HG03354 (cell line): ENCODE data around the gene ACBD7.

Experiments
- ATAC-seq: cut with Tn5 transposase; IDR thresholded peaks from one replicate; pipeline ENCODE4 v1.9.1; 2021; ENCODE audit warnings: mild to moderate bottlenecking; ENCODE audit not compliant: unreplicated experiment, poor library complexity, severe bottlenecking

ACBD7 gene

GRCh38 chr10:15096661-15097010 lies 8.1 kb upstream of the ACBD7 start:
- ATAC-seq: peak; percentile 18

- no peak for ATAC-seq
Observed at GRCh38 chr10:15092855-15093408, 4.4 kb upstream of the ACBD7 start.

- no peak for ATAC-seq
Observed at GRCh38 chr10:15091418-15091817, 2.8 kb upstream of the ACBD7 start.

GRCh38 chr10:15084502-15084922 lies 4.1 kb downstream of the ACBD7 start:
- no peak for ATAC-seq

GRCh38 chr10:15083674-15084501 lies 4.7 kb downstream of the ACBD7 start:
- ATAC-seq: no peak

GRCh38 chr10:15075421-15075820 lies 13.2 kb downstream of the ACBD7 start:
- ATAC-seq: no peak

GRCh38 chr10:15072358-15072757 lies 16.2 kb downstream of the ACBD7 start:
- no peak for ATAC-seq

- ATAC-seq: no peak
Observed at GRCh38 chr10:15069230-15069629, 19.3 kb downstream of the ACBD7 start.

GRCh38 chr10:15068802-15069201 lies 19.8 kb downstream of the ACBD7 start:
- no peak for ATAC-seq

GRCh38 chr10:15067154-15067553 lies 21.4 kb downstream of the ACBD7 start:
- peak; percentile 72 for ATAC-seq

GRCh38 chr10:15060638-15061037 lies 27.9 kb downstream of the ACBD7 start:
- no peak for ATAC-seq

GRCh38 chr10:15059914-15060313 lies 28.7 kb downstream of the ACBD7 start:
- no peak for ATAC-seq

- ATAC-seq: no peak
Observed at GRCh38 chr10:15058689-15059088, 29.9 kb downstream of the ACBD7 start.

GRCh38 chr10:15053061-15053460 lies 35.5 kb downstream of the ACBD7 start:
- no peak for ATAC-seq

GRCh38 chr10:15052121-15052520 lies 36.5 kb downstream of the ACBD7 start:
- no peak for ATAC-seq

GRCh38 chr10:15049533-15049932 lies 39.0 kb downstream of the ACBD7 start:
- ATAC-seq: no peak

- ATAC-seq: no peak
Observed at GRCh38 chr10:15046626-15047025, 42.0 kb downstream of the ACBD7 start.

- ATAC-seq: no peak
Observed at GRCh38 chr10:15045380-15045779, 43.2 kb downstream of the ACBD7 start.

GRCh38 chr10:15043674-15044073 lies 44.9 kb downstream of the ACBD7 start, which contains the start of gene OLAH:
Gene OLAH, plus strand, starts transcription at chr10:15043943. Its CDS starts 3,346 bp downstream, at chr10:15047289.
- ATAC-seq: no peak

GRCh38 chr10:15038416-15038815 lies 50.2 kb downstream of the ACBD7 start:
- no peak for ATAC-seq

- no peak for ATAC-seq
Observed at GRCh38 chr10:15037691-15038090, 50.9 kb downstream of the ACBD7 start.
